ENCODE measurements around the gene LMO1.

The LMO1 gene

GRCh38 chr11:8229299-8230177 lies 34.1 kb downstream of the LMO1 start:
- DNase-seq (ENCODE audit: low read depth in 2 of 3, low spot score in 1 of 3) = no peak

- DNase-seq (ENCODE audit: low read depth in 2 of 3, low spot score in 1 of 3) = no peak
Measured at GRCh38 chr11:8228231-8228630, 35.4 kb downstream of the LMO1 start.

- DNase-seq (ENCODE audit: low read depth in 2 of 3, low spot score in 1 of 3) = no peak
Measured at GRCh38 chr11:8227156-8228152, 36.2 kb downstream of the LMO1 start.

- peak; percentile 40 to 65 (median 47) for DNase-seq (ENCODE audit: low read depth in 2 of 3, low spot score in 1 of 3)
Measured at GRCh38 chr11:8225589-8226036, 38.1 kb downstream of the LMO1 start.

- no peak for DNase-seq (ENCODE audit: low read depth in 2 of 3, low spot score in 1 of 3)
Measured at GRCh38 chr11:8224711-8225110, 39.0 kb downstream of the LMO1 start.

- DNase-seq (ENCODE audit: low read depth in 2 of 3, low spot score in 1 of 3) = no peak
Measured at GRCh38 chr11:8224161-8224591, 39.5 kb downstream of the LMO1 start.

- DNase-seq (ENCODE audit: low read depth in 2 of 3, low spot score in 1 of 3) = no peak
Measured at GRCh38 chr11:8223513-8223900, 40.2 kb downstream of the LMO1 start.

- no peak for DNase-seq (ENCODE audit: low read depth in 2 of 3, low spot score in 1 of 3)
Measured at GRCh38 chr11:8222820-8223512, 40.7 kb downstream of the LMO1 start.

- no peak for DNase-seq (ENCODE audit: low read depth in 2 of 3, low spot score in 1 of 3)
Measured at GRCh38 chr11:8221917-8222495, 41.7 kb downstream of the LMO1 start.

- DNase-seq (ENCODE audit: low read depth in 2 of 3, low spot score in 1 of 3) = no peak
Measured at GRCh38 chr11:8221046-8221723, 42.5 kb downstream of the LMO1 start.

- no peak for DNase-seq (ENCODE audit: low read depth in 2 of 3, low spot score in 1 of 3)
Measured at GRCh38 chr11:8220261-8221045, 43.2 kb downstream of the LMO1 start.

- DNase-seq (ENCODE audit: low read depth in 2 of 3, low spot score in 1 of 3) = peak in 2 of 3 donors; percentile 20
Measured at GRCh38 chr11:8219257-8220021, 44.2 kb downstream of the LMO1 start.

GRCh38 chr11:8218840-8219239 lies 44.8 kb downstream of the LMO1 start:
- no peak for DNase-seq (ENCODE audit: low read depth in 2 of 3, low spot score in 1 of 3)

GRCh38 chr11:8218409-8218808 lies 45.3 kb downstream of the LMO1 start:
- DNase-seq (ENCODE audit: low read depth in 2 of 3, low spot score in 1 of 3) = no peak

GRCh38 chr11:8217926-8218325 lies 45.8 kb downstream of the LMO1 start:
- DNase-seq (ENCODE audit: low read depth in 2 of 3, low spot score in 1 of 3) = no peak

GRCh38 chr11:8217136-8217535 lies 46.5 kb downstream of the LMO1 start:
- DNase-seq (ENCODE audit: low read depth in 2 of 3, low spot score in 1 of 3) = no peak

- no peak for DNase-seq (ENCODE audit: low read depth in 2 of 3, low spot score in 1 of 3)
Measured at GRCh38 chr11:8213376-8213775, 50.3 kb downstream of the LMO1 start.

GRCh38 chr11:8209208-8209807 lies 54.4 kb downstream of the LMO1 start:
- peak in 2 of 3 donors; percentile 13 to 18 for DNase-seq (ENCODE audit: low read depth in 2 of 3, low spot score in 1 of 3)
